H1 (cell line): ENCODE results near the gene CNIH4. TPM values are rescaled to one million over a fixed set of nuclear protein-coding genes. Genes with fewer than 3 reads are reported as not detected.

Source experiments
- CTCF ChIA-PET: fragments of 300-600 bp; sonication (Branson Sonifier 250); formaldehyde crosslinking; loops from one replicate; lab custom pipeline; 2021; ENCODE audit not compliant: partially characterized antibody; lab: Charles Lee
- POLR2A ChIA-PET: fragments of 300-600 bp; sonication (Branson Sonifier 250); formaldehyde crosslinking; loops from one replicate; lab custom pipeline; 2021; ENCODE audit warnings: inconsistent platforms; ENCODE audit not compliant: partially characterized antibody; lab: Charles Lee
- DNase-seq, 2 experiments: peaks; one replicate each; pipeline versions ENCODE4 v3.0.0 to v3.0.0-alpha.2; 2010 to 2022; ENCODE audit warnings: low spot score in 2 of 2, low read depth in 1 of 2, mixed read lengths in 1 of 2
- FAIRE-seq: peaks from 2 replicates; lab custom pipeline; 2011; peaks lifted over from hg19 to GRCh38; lab: Jason Lieb, UNC
- H2AFZ ChIP-seq: 2 replicates; pipeline ENCODE4 v1.8.1; 2012; ENCODE audit warnings: low read length, inconsistent platforms
- H2AK5ac ChIP-seq: 2 replicates; pipeline ENCODE4 v1.6.1; 2013; ENCODE audit warnings: low read depth, low read length
- H2BK120ac ChIP-seq: replicated peaks from 2 replicates; pipeline ENCODE3; 2013; ENCODE audit warnings: low read depth, low read length, inconsistent platforms
- H2BK12ac ChIP-seq: 2 replicates; pipeline ENCODE4 v1.6.1; 2013; ENCODE audit warnings: low read depth, low read length
- H2BK15ac ChIP-seq: 2 replicates; pipeline ENCODE4 v1.6.1; 2013; ENCODE audit warnings: low read length
- H2BK20ac ChIP-seq: 2 replicates; pipeline ENCODE4 v1.6.1; 2013; ENCODE audit warnings: low read length
- H2BK5ac ChIP-seq: 2 replicates; pipeline ENCODE4 v1.6.1; 2013; ENCODE audit warnings: low read depth, low read length
- H3K14ac ChIP-seq: 2 replicates; pipeline ENCODE4 v1.6.1; 2013; ENCODE audit warnings: inconsistent platforms; ENCODE audit not compliant: insufficient read length
- H3K18ac ChIP-seq: 2 replicates; pipeline ENCODE4 v1.6.1; 2013; ENCODE audit warnings: low read length; ENCODE audit errors: extremely low read depth
- H3K23ac ChIP-seq: 2 replicates; pipeline ENCODE4 v1.6.1; 2013; ENCODE audit warnings: inconsistent platforms; ENCODE audit not compliant: insufficient read length
- H3K23me2 ChIP-seq: 2 replicates; pipeline ENCODE4 v1.6.1; 2013; ENCODE audit warnings: low read depth, low read length
- H3K27ac ChIP-seq: 2 replicates; pipeline ENCODE4 v1.6.1; 2011; ENCODE audit warnings: low read depth, low read length, inconsistent platforms
- H3K27me3 ChIP-seq, 4 experiments: replicated peaks in 1 of 4; 1 replicate in 1 of 4; 2 replicates in 3 of 4; pipeline versions ENCODE4 v1.6.1 to v1.8.1; 2011 to 2013; ENCODE audit warnings: low read length in 3 of 4, mild to moderate bottlenecking in 3 of 4, inconsistent platforms in 2 of 4, mixed read lengths in 2 of 4, moderate library complexity in 1 of 4; ENCODE audit not compliant: control insufficient read depth in 3 of 4, insufficient read depth in 3 of 4; ENCODE audit errors: extremely low read depth in 1 of 4
- H3K36me3 ChIP-seq, 4 experiments: 2 replicates each; pipeline versions ENCODE4 v1.6.1 to v1.8.1; 2011 to 2013; ENCODE audit warnings: mild to moderate bottlenecking in 4 of 4, low read length in 3 of 4, moderate library complexity in 2 of 4, control low read depth in 1 of 4, inconsistent platforms in 1 of 4; ENCODE audit not compliant: insufficient read depth in 4 of 4, control insufficient read depth in 2 of 4
- H3K4ac ChIP-seq: replicated peaks from 2 replicates; pipeline ENCODE3; 2013; ENCODE audit warnings: low read length, low read depth, mixed read lengths, inconsistent platforms; ENCODE audit not compliant: insufficient read length
- H3K4me1 ChIP-seq, 4 experiments: replicated peaks in 1 of 4; 1 replicate in 1 of 4; 2 replicates in 3 of 4; pipeline versions ENCODE4 v1.6.1 to v1.8.1; 2011 to 2013; ENCODE audit warnings: low read length in 3 of 4, inconsistent platforms in 2 of 4, mixed read lengths in 1 of 4; ENCODE audit not compliant: insufficient read depth in 4 of 4, control insufficient read depth in 3 of 4
- H3K4me2 ChIP-seq, 2 experiments: 2 replicates each; pipeline versions ENCODE4 v1.6.1 to v1.8.1; 2011 to 2013; ENCODE audit warnings: low read depth in 2 of 2, low read length in 2 of 2, control low read depth in 1 of 2, inconsistent platforms in 1 of 2, mild to moderate bottlenecking in 1 of 2; ENCODE audit not compliant: insufficient read depth in 1 of 2
- H3K4me3 ChIP-seq, 4 experiments: fragments of 200-600, 300-600 bp in 1 of 4; sonication (generic), shearing (Covaris generic), sonication (Bioruptor Twin) in 1 of 4; 2 replicates each; pipeline versions ENCODE4 v1.5.1 to v1.8.1; 2011 to 2016; ENCODE audit warnings: low read length in 4 of 4, low read depth in 3 of 4, control low read depth in 2 of 4, inconsistent platforms in 2 of 4, mild to moderate bottlenecking in 2 of 4, mixed read lengths in 1 of 4, moderate library complexity in 1 of 4; ENCODE audit not compliant: insufficient read depth in 2 of 4; ENCODE audit errors: extremely low read depth in 1 of 4
- H3K56ac ChIP-seq: replicated peaks from 2 replicates; pipeline ENCODE3; 2013; ENCODE audit warnings: low read depth, mild to moderate bottlenecking, mixed read lengths, low read length, inconsistent platforms; ENCODE audit not compliant: insufficient read length
- H3K79me1 ChIP-seq: 2 replicates; pipeline ENCODE4 v1.6.1; 2013; ENCODE audit warnings: low read depth, low read length, control low read depth
- H3K79me2 ChIP-seq, 2 experiments: 2 replicates each; pipeline versions ENCODE4 v1.6.1 to v1.8.1; 2012 to 2013; ENCODE audit warnings: low read length in 2 of 2, mild to moderate bottlenecking in 2 of 2, inconsistent platforms in 1 of 2; ENCODE audit not compliant: insufficient read depth in 2 of 2, control insufficient read depth in 1 of 2
- H3K9ac ChIP-seq, 4 experiments: replicated peaks in 1 of 4; 1 replicate in 1 of 4; 2 replicates in 3 of 4; pipeline versions ENCODE4 v1.6.1 to v1.8.1; 2011 to 2013; ENCODE audit warnings: low read depth in 3 of 4, low read length in 3 of 4, control low read depth in 2 of 4, mild to moderate bottlenecking in 2 of 4, moderate library complexity in 2 of 4, inconsistent platforms in 1 of 4; ENCODE audit errors: extremely low read depth in 1 of 4
- H3K9me3 ChIP-seq, 2 experiments: 2 replicates each; pipeline versions ENCODE4 v1.6.1 to v1.8.1; 2012 to 2013; ENCODE audit warnings: mild to moderate bottlenecking in 2 of 2, moderate library complexity in 2 of 2, control low read depth in 1 of 2, inconsistent platforms in 1 of 2, low read depth in 1 of 2, low read length in 1 of 2, mixed read lengths in 1 of 2; ENCODE audit not compliant: insufficient read depth in 2 of 2
- H4K20me1 ChIP-seq, 2 experiments: replicated peaks in 1 of 2; 2 replicates each; pipeline versions ENCODE3 to v1.8.1; 2011 to 2013; ENCODE audit warnings: inconsistent platforms in 2 of 2, low read length in 2 of 2, mild to moderate bottlenecking in 1 of 2; ENCODE audit not compliant: insufficient read depth in 2 of 2, control insufficient read depth in 1 of 2
- H4K5ac ChIP-seq: 2 replicates; pipeline ENCODE4 v1.6.1; 2013; ENCODE audit warnings: low read length, low read depth, mixed read lengths, inconsistent platforms; ENCODE audit not compliant: insufficient read length
- H4K8ac ChIP-seq: 2 replicates; pipeline ENCODE4 v1.8.0; 2013; ENCODE audit warnings: mild to moderate bottlenecking, moderate library complexity, low read length, inconsistent platforms; ENCODE audit not compliant: insufficient read depth; ENCODE audit errors: extremely low read depth
- H4K91ac ChIP-seq: replicated peaks from 2 replicates; pipeline ENCODE3; 2013; ENCODE audit warnings: low read length, mixed read lengths, inconsistent platforms; ENCODE audit not compliant: insufficient read length
- CTBP2 ChIP-seq: IDR thresholded peaks from 2 replicates; pipeline ENCODE4 v1.7.0; 2011; ENCODE audit warnings: borderline replicate concordance, mild to moderate bottlenecking, moderate library complexity, mixed read lengths, low read length; ENCODE audit not compliant: insufficient read depth, insufficient read length
- FOSL1 ChIP-seq: IDR thresholded peaks from 2 replicates; pipeline ENCODE4 v1.6.1; 2011; ENCODE audit warnings: mild to moderate bottlenecking, low read depth, low read length, moderate library complexity; ENCODE audit not compliant: insufficient read depth
- HDAC2 ChIP-seq, 2 experiments: fragments of 300-600 bp in 1 of 2; sonication (generic) in 1 of 2; IDR thresholded peaks; 2 replicates each; pipeline ENCODE4 v1.6.1; 2011 to 2012; ENCODE audit warnings: low read depth in 2 of 2, low read length in 2 of 2, mild to moderate bottlenecking in 2 of 2, moderate library complexity in 2 of 2, borderline replicate concordance in 1 of 2, inconsistent platforms in 1 of 2
- MAFK ChIP-seq: IDR thresholded peaks from 2 replicates; pipeline ENCODE4 v1.6.1; 2012; ENCODE audit warnings: low read depth, mild to moderate bottlenecking, improper control_type of control experiment, low read length
- NANOG ChIP-seq: IDR thresholded peaks from 2 replicates; pipeline ENCODE4 v1.6.1; 2011; ENCODE audit warnings: low read length, low read depth, mild to moderate bottlenecking, inconsistent platforms; ENCODE audit not compliant: insufficient read depth, poor library complexity, severe bottlenecking
- POLR2A ChIP-seq, 2 experiments: IDR thresholded peaks; 1 replicate in 1 of 2; 2 replicates in 1 of 2; pipeline ENCODE4 v1.6.1; 2011; ENCODE audit warnings: low read depth in 2 of 2, low read length in 2 of 2, mild to moderate bottlenecking in 2 of 2; ENCODE audit errors: control extremely low read depth in 1 of 2
- RAD21 ChIP-seq, 2 experiments: IDR thresholded peaks in 1 of 2; conservative IDR thresholded peaks in 1 of 2; 2 replicates each; pipeline ENCODE4 v1.6.1; 2011; ENCODE audit warnings: low read depth in 2 of 2, low read length in 2 of 2, improper control_type of control experiment in 1 of 2, inconsistent platforms in 1 of 2, mild to moderate bottlenecking in 1 of 2, moderate library complexity in 1 of 2
- SUZ12 ChIP-seq: fragments of 200-600 bp; sonication (generic); IDR thresholded peaks from 2 replicates; pipeline ENCODE4 v1.6.1; 2012; ENCODE audit warnings: mild to moderate bottlenecking, inconsistent platforms, low read length, moderate library complexity, mixed read lengths
- TBP ChIP-seq: IDR thresholded peaks from 2 replicates; pipeline ENCODE4 v1.6.1; 2011; ENCODE audit warnings: low read depth, low read length, improper control_type of control experiment
- WGBS, 2 experiments: shearing (Covaris generic) in 1 of 2; methylation state at CpG; one replicate each; pipeline versions ENCODE4 v1.1.6 to v1.1.7; 2013 to 2015; ENCODE audit warnings: low lambda C conversion rate in 2 of 2, mixed read lengths in 2 of 2, inconsistent platforms in 1 of 2, low coverage in 1 of 2, missing lambda C conversion rate in 1 of 2; ENCODE audit not compliant: insufficient replicate concordance in 2 of 2, insufficient coverage in 1 of 2, insufficient read length in 1 of 2; ENCODE audit errors: extremely low coverage in 1 of 2, missing lambda C conversion rate in 1 of 2; 5-methylcytosine and 5-hydroxymethylcytosine counted together
- polyA plus RNA-seq, 7 experiments: library from polyadenylated mRNA; depleted of rRNA in 3 of 7; stranded (reverse) in 5 of 7; unstranded in 2 of 7; fragments of >200 nt in 5 of 7; fragments of 200-250 nt in 2 of 7; gene quantifications; 1 replicate in 5 of 7; 2 replicates in 1 of 7; 4 replicates in 1 of 7; pipeline versions ENCODE4 v1.2.1 to v1.2.3, GENCODE V29; 2011 to 2013; ENCODE audit warnings: missing spikeins in 2 of 7, mixed read lengths in 2 of 7
- total RNA-seq: library from RNA; stranded (reverse); fragmentation: NEBNext Ultra II Directional; extraction: Animal tissue kit (Norgen Biotek cat#: 25700); gene quantifications from 2 replicates; pipeline ENCODE4 v1.2.1, GENCODE V29; 2021
- TF ChIP-seq, protein P1 (sequence below): IDR thresholded peaks from 2 replicates; pipeline ENCODE4 v1.6.1; 2012; ENCODE audit warnings: inconsistent platforms

The CNIH4 gene
- total and polyA plus RNA-seq, 2 of the 8 experiments (the other 6 are each of a cell fraction or from before 2014, with no cell fraction given) = 76.2 to 151 TPM

DNA sequence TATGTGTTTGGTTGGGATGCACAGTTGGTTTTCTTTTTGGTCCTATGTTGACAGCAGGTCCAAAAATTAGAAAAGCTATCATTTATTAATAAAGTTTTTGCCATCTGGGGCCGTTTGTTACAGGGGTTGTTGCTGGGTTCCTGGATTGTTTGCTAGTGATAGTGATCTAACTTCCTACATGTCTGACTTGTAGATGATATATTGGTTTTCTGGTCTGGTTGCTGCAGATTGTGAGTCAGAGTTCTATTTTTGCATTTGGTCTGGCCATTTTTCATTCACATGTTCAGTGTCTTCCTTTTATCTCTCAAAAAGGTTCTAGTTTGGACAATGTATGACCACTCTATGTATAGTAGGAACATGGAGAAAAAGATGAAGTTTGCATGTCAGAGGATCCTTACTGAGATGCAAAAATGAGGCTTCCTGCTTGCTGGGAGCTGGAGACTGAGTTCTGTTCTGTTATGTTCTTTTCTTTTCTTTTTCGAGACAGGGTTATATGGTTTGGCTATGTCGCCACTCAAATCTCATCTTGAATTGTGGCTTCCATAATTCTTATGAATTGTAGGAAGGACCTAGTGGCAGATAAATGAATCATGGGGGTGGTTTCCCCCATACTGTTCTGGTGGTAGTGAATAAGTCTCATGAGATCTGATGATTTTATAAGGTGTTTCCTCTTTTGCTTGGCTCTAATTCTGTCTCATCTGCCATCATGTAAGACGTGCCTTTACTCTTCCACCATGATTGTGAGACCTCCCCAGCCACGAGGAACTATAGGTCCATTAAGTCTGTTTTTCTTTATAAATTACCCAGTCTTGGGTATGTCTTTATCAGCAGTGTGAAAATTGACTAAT is 22.5 kb upstream of the CNIH4 start:
- 77% methylated on average over 5 of the region's 5 CpGs; no CpG with 5 or more reads in 1 of the 2 experiments for WGBS, 2 experiments
- Histone ChIP-seq H4K8ac (no peak overlapping the region), H3K23ac (no peak overlapping the region), H3K9me3 (0 out of 4 replicates have a peak, but pooled peaks cover 0 to 3% of the 10 kb centered on the region in 2 experiments), H3K36me3 (no peaks in the 10 kb centered on the region), H3K79me2 (peaks cover 5 to 8% of the 10 kb centered on the region in 2 experiments), H3K27me3 (no peaks in the 10 kb centered on the region), H3K14ac (no peak overlapping the region), H4K91ac (no peak overlapping the region), H3K4me2 (no peak overlapping the region), H3K18ac (no peak overlapping the region), H2AFZ (no peak overlapping the region), H2BK5ac (no peak overlapping the region), H3K56ac (no peak overlapping the region), H2BK20ac (no peak overlapping the region), H3K79me1 (no peaks in the 10 kb centered on the region; the same call in 1 of the 2 replicates), H2BK120ac (no peak overlapping the region), H3K23me2 (peaks cover 8% of the 10 kb centered on the region), H4K5ac (no peak overlapping the region), H3K9ac (no peak overlapping the region; a peak in 1 of 7 replicates), H2AK5ac (no peak overlapping the region), H3K4ac (no peak overlapping the region), H2BK15ac (no peak overlapping the region), H2BK12ac (no peak overlapping the region), H3K27ac (no peak overlapping the region), H3K4me3 (no peak overlapping the region), H4K20me1 (no peaks in the 10 kb centered on the region), H3K4me1 (peaks cover 2 to 5% (median 4%) of the 10 kb centered on the region in 4 experiments; a peak in 5 of 7 replicates)
- no peak for DNase-seq
- ChIA-PET CTCF (interaction anchor here (0.7 to 2.8 kb wide), 20 partner anchors 12 to 523 kb away, joined by 3 to 13 read pairs (median 3); no protein-coding TSS in a partner anchor), POLR2A (no interaction called here)
- no peak for FAIRE-seq
- no peak for TF ChIP-seq TBP
- no peak for TF ChIP-seq CTBP2
- no peak for TF ChIP-seq HDAC2 (IDR thresholded peaks at IDR 0.05; ENCODE audit: borderline replicate concordance in 1 of 2, low read depth in 2 of 2, low read length in 2 of 2)
- no peak for TF ChIP-seq FOSL1
- no peak for TF ChIP-seq RAD21 (IDR thresholded peaks at IDR 0.05 in 1 of 2, conservative IDR thresholded peaks at IDR 0.05 in 1 of 2; ENCODE audit: low read depth in 2 of 2, low read length in 2 of 2)
- no peak for TF ChIP-seq SUZ12
- TF ChIP-seq NANOG = no peak
- no peak for TF ChIP-seq MAFK
- no peak for TF ChIP-seq POLR2A (IDR thresholded peaks at IDR 0.05; ENCODE audit: control extremely low read depth in 1 of 2, low read depth in 2 of 2, low read length in 2 of 2)
- TF ChIP-seq, protein P1, sequence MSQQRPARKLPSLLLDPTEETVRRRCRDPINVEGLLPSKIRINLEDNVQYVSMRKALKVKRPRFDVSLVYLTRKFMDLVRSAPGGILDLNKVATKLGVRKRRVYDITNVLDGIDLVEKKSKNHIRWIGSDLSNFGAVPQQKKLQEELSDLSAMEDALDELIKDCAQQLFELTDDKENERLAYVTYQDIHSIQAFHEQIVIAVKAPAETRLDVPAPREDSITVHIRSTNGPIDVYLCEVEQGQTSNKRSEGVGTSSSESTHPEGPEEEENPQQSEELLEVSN = no peak
